ENCODE measurements around the gene GPC1.

GPC1 gene

GRCh38 chr2:240458044-240458899, 22.8 kb downstream of the GPC1 start:
- no peak for DNase-seq

- DNase-seq = no peak
These were observed 23.5 kb downstream of the GPC1 start for GRCh38 chr2:240458900-240459391.

- no peak for DNase-seq
These were observed 24.2 kb downstream of the GPC1 start for GRCh38 chr2:240459401-240460252.

GRCh38 chr2:240460253-240460711, 24.8 kb downstream of the GPC1 start:
- DNase-seq = no peak

GRCh38 chr2:240460781-240461431, 25.4 kb downstream of the GPC1 start:
- no peak for DNase-seq

GRCh38 chr2:240461471-240462072, 26.1 kb downstream of the GPC1 start:
- DNase-seq = no peak

GRCh38 chr2:240462073-240462706, 26.7 kb downstream of the GPC1 start:
- DNase-seq = no peak

GRCh38 chr2:240462707-240463273, 27.3 kb downstream of the GPC1 start:
- DNase-seq = no peak

GRCh38 chr2:240463274-240463865, 27.9 kb downstream of the GPC1 start:
- no peak for DNase-seq

GRCh38 chr2:240463866-240464481, 28.5 kb downstream of the GPC1 start:
- DNase-seq = no peak

GRCh38 chr2:240464514-240465241, 29.2 kb downstream of the GPC1 start:
- no peak for DNase-seq

GRCh38 chr2:240465268-240465764, 29.9 kb downstream of the GPC1 start:
- DNase-seq = no peak

GRCh38 chr2:240465765-240466578, 30.5 kb downstream of the GPC1 start:
- no peak for DNase-seq

- no peak for DNase-seq
These were observed 31.2 kb downstream of the GPC1 start for GRCh38 chr2:240466579-240467148.

GRCh38 chr2:240467149-240467642, 31.7 kb downstream of the GPC1 start:
- no peak for DNase-seq

- no peak for DNase-seq
These were observed 32.3 kb downstream of the GPC1 start for GRCh38 chr2:240467659-240468302.

- no peak for DNase-seq
These were observed 33.1 kb downstream of the GPC1 start for GRCh38 chr2:240468303-240469238.

Data from activated CD4-positive, alpha-beta T cell treated with anti-CD3 and anti-CD28 coated beads for 4 hours (primary cell).